Brain pericyte (primary cell): ENCODE data around the gene DPEP1.
"Not testable (repeated sequence)": the region's sequence is repeated elsewhere in the genome, so short reads cannot be mapped to it uniquely, and the experiment has no call there.

Source experiments
- DNase-seq: peaks from one replicate; pipeline ENCODE4 v3.0.0-alpha.2; 2012; ENCODE audit warnings: low read depth, low spot score

Gene DPEP1

GRCh38 chr16:89646906-89647305 lies 33.5 kb downstream of the DPEP1 start:
- no peak for DNase-seq

GRCh38 chr16:89651584-89651983 lies 38.1 kb downstream of the DPEP1 start:
- no peak for DNase-seq

GRCh38 chr16:89653656-89654295 lies 40.3 kb downstream of the DPEP1 start:
- no peak for DNase-seq

DNA sequence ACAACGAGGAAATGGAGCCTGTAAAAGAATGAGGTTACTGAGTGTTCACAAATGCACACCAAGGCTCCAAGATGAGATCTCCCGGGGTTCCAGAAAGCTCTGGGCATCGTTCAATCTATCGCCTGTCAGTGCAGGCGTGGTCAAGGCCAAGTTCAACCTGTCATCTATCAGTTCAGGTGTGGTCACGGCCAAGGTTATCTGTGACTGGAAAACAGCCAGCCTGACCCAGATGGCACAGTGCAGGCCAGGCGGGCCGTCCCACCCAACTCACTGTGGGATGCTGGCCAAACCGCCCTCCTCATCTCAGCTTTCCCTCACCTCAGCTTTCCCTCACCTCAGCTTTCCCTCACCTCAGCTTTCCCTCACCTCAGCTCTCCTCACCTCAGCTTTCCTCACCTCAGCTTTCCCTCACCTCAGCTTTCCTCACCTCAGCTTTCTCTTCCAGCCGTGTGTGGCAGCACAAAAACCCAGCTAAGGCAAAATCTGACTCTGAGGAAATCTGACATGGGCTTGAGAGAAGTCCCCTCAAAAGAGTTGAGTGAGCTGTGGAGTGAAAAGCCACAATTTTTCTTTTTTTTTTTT lies 41.7 kb downstream of the DPEP1 start:
- DNase-seq = no peak

GRCh38 chr16:89656435-89657121 lies 43.1 kb downstream of the DPEP1 start:
- DNase-seq = no peak

DNA sequence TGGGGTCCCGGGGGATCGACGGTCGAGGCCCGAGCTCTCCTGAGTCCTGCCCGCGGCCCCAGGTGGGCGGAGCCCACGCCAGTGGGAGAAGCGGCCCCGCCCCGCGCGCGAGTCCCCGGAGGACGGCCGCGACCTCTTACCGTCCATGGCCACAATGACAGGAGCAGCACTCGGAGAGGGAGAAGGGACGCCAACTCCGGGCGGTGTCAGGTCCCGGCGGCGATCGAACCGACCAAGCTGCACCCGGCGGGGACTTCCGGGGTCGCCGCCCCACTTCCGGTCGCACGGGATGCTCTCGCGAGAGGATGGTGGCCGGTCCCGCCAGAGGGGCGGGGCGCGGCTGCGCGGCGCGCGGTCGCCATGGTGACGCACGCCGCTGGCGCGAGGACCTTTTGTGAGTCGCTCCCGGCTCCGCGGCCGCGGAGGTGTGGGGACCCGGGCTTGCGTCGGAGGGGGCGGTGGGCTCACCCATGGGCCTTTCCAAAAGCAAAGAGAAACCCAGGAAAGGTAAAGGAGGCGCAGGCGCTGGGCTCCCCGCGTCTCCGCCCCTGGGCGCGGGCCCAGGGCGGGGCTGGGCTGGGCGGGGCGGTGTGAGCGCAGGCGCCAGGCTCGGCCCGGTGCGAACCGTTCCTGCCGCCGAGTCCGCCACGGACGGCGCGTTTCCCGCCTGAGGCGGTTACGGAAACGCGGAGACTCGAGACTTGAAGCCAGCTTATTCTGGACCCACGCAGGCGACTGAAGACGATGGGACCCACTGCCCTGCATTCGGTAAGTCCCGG lies 44.2 kb downstream of the DPEP1 start, which contains the start of the genes CHMP1A and SPATA33:
Gene CHMP1A, minus strand, starts transcription at position 267 of the 779 bp plus-strand sequence. Its CDS starts 120 bp downstream, at position 147.
Gene SPATA33, plus strand, starts transcription at position 395 of the 779 bp plus-strand sequence. Its CDS starts 76 bp downstream, at position 471.
- peak; percentile 65 for DNase-seq

GRCh38 chr16:89658221-89658879 lies 44.9 kb downstream of the DPEP1 start:
- no peak for DNase-seq

DNA sequence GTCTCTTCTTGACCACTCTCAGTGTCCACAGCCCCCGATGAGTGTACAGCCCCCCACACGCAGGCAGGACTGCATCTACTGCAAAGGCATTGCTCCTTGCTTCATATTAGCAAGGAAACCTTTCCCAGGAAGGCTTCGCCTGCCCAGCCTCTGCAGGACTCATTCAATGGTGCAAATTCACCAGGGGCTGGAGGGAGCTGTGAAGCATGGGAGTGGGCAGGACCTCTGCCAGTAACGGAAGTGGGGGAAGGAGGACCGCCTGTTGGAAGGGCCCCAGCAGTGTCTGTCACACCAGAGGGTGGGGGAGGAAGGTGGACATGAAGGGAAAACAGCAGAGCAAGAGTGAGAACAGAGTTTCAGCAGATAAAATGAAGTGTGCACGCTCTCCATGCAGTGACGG lies 46.7 kb downstream of the DPEP1 start:
- DNase-seq = no peak

GRCh38 chr16:89661215-89661614 lies 47.8 kb downstream of the DPEP1 start:
- DNase-seq = no peak

DNA sequence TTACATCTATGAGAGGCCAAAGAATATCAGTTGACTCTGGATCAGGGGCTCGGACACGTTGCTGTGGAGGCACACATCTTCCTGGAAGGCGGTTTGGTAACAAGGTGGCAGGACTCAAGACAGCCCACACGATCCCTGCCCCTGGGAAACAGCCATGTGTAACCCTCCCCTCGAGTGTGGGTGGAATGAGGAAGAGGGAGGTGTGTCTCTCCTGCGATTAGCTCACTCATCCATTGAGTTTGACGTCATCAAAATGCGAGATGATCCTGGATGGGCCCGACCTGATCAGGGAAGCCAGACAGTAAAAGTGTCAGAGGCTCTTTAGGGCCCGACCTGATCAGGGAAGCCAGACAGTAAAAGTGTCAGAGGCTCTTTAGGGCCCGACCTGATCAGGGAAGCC lies 50.8 kb downstream of the DPEP1 start:
- not testable (repeated sequence) for DNase-seq

DNA sequence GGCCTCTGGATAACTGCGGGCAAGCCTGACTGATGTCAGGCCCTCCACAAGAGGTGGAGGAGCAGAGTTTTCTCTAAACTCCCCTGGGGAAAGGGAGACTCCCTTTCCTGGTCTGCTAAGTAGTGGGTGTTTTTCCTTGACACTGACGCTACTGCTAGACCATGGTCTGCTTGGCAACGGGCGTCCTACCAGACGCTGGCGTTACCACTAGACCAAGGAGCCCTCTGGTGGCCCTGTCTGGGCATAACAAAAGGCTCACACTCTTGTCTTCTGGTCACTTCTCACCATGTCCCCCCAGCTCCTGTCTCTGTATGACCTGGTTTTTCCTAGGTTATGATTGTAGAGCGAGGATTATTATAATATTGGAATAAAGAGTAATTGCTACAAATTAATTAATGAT lies 53.6 kb downstream of the DPEP1 start:
- DNase-seq = not testable (repeated sequence)

DNA sequence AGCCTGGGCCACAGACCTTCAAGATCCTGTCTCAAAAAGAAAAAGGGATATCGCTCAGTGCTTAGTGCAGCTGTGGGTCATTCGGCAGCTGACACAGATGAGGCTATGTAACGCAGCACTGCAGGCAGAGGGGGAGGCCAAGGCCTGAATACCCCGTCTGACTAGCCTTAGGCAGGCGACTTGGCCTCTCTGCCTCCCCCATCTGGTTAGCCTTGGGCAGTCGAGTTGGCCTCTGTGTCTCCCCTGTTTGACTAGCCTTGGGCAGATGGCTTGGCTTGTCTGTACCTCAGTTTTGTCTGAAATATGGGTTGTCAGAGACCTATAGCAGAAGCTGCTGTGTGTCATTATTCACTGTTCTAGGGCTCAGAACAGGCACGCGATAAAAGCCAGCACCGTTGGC lies 54.2 kb downstream of the DPEP1 start:
- no peak for DNase-seq

DNA sequence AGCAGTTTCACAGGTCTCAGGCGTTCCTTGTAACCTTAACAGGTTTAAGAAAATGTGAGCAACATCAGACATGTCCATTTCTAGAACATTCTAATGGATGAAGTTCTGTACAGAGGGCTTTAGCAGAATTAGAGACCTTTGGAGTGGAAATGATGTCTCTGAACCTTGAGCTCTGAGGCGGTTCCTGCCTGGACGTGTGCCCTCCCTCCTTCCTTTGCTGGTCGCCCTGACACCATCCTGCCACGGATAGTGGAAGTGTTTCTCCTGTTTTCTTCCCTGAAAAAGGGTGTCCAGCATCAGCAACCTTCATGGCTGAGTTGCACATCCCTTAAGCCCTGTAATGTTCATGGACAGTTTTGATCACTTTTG lies 55.3 kb downstream of the DPEP1 start:
- DNase-seq = no peak

DNA sequence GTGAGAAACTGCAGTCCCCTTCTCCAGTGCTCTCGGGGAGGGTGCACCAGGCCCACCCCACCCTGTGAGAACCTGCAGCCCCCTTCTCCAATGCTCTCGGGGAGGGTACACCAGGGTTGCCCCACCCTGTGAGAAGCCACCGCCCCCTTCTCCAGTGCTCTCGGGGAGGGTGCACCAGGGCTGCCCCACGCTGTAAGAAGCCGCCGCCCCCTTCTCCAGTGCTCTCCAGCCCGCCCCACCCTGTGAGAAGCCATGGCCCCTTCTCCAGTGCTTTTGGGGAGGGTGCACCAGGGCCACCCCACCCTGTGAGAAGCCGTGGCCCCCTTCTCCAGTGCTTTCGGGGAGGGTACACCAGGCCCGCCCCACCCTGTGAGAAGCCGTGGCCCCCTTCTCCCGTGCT lies 56.3 kb downstream of the DPEP1 start:
- DNase-seq = no peak

GRCh38 chr16:89670496-89671431 lies 57.3 kb downstream of the DPEP1 start:
- no peak for DNase-seq

DNA sequence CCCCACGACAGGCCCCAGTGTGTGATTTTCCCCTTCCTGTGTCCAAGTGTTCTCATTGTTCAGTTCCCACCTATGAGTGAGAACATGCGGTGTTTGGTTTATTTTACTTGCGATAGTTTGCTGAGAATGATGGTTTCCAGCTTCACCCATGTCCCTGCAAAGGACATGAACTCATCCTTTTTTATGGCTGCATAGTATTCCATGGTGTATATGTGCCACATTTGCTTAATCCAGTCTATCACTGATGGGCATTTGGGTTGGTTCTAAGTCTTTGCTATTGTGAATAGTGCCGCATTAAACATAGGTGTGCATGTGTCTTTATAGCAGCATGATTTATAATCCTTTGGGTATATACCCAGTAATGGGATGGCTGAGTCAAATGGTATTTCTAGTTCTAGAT lies 58.1 kb downstream of the DPEP1 start:
- not testable (repeated sequence) for DNase-seq

DNA sequence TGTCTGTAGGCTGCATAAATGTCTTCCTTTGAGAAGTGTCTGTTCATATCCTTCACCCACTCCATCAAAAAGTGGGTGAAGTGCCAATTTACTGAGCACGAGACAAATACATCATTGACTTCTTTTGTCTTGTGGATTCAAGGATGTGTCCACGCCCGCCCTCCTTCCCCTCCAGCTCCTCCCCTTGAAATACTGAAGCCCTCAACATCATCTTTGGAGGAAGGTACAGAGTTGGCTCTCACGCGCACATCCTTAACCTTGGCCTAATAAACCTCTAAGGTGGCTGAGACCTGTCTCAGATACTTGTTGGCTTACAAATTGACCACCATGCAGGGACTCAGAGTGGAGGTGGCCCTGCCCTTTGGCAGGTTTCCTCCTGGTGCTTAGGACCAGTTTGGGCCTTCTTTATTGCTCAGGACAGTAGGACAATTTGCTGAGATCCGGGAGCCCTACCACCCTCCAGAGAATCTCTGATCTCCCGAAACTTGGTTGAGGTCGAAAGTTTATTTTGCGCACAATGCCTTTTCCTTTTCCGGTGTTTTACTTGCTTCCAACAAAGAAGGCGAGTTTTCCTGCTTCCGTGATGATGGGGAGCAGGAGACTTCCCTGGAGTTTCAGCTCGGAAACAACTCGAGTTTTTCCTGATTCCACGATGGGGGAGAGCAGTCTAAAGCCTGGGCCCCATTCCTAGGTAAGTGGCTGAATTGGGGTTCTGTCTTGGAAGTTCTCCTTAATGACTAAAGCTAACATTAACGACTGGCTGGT lies 58.9 kb downstream of the DPEP1 start:
- DNase-seq = no peak

- DNase-seq = no peak
Observed at GRCh38 chr16:89678258-89678657, 64.8 kb downstream of the DPEP1 start.

- no peak for DNase-seq
Observed at GRCh38 chr16:89685916-89686315, 72.5 kb downstream of the DPEP1 start.
